GM12864 (cell line): Measurements from ENCODE around the gene AFF1.

Source experiments
- DNase-seq: peaks from one replicate; pipeline ENCODE4 v3.0.0-alpha.2; 2011; ENCODE audit warnings: low read depth
- H3K4me3 ChIP-seq: 2 replicates; pipeline ENCODE4 v1.5.1; 2011; ENCODE audit warnings: mild to moderate bottlenecking, low read depth, low read length, control low read depth
- TF ChIP-seq, protein P1 (sequence below): IDR thresholded peaks from 2 replicates; pipeline ENCODE4 v1.5.1; 2011; ENCODE audit warnings: low read depth, mild to moderate bottlenecking, moderate library complexity, low read length, control low read depth, inconsistent platforms; ENCODE audit errors: missing control alignments

The AFF1 gene

DNA sequence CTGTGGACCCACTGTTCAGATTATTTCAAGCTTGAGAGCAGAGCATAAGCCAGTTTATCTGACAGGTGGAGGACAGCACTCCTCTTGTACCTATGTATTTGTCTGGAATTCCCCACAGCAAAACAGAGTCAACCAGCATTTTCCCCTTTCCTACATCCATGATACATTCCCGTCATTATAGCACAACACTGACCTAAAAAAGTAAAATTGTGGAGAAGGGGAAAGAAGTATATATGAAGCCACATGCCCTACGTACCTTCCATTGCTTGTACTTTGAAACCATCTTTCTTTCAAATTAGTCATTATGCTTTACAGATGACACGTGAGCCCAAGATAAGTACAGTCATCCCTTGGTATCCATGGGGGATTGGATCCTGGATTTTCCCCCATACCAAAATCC is 212.3 kb downstream of the AFF1 start:
- TF ChIP-seq, protein P1, sequence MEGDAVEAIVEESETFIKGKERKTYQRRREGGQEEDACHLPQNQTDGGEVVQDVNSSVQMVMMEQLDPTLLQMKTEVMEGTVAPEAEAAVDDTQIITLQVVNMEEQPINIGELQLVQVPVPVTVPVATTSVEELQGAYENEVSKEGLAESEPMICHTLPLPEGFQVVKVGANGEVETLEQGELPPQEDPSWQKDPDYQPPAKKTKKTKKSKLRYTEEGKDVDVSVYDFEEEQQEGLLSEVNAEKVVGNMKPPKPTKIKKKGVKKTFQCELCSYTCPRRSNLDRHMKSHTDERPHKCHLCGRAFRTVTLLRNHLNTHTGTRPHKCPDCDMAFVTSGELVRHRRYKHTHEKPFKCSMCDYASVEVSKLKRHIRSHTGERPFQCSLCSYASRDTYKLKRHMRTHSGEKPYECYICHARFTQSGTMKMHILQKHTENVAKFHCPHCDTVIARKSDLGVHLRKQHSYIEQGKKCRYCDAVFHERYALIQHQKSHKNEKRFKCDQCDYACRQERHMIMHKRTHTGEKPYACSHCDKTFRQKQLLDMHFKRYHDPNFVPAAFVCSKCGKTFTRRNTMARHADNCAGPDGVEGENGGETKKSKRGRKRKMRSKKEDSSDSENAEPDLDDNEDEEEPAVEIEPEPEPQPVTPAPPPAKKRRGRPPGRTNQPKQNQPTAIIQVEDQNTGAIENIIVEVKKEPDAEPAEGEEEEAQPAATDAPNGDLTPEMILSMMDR: no peak
- no peak for DNase-seq
- H3K4me3 ChIP-seq: no peak overlapping the region

DNA sequence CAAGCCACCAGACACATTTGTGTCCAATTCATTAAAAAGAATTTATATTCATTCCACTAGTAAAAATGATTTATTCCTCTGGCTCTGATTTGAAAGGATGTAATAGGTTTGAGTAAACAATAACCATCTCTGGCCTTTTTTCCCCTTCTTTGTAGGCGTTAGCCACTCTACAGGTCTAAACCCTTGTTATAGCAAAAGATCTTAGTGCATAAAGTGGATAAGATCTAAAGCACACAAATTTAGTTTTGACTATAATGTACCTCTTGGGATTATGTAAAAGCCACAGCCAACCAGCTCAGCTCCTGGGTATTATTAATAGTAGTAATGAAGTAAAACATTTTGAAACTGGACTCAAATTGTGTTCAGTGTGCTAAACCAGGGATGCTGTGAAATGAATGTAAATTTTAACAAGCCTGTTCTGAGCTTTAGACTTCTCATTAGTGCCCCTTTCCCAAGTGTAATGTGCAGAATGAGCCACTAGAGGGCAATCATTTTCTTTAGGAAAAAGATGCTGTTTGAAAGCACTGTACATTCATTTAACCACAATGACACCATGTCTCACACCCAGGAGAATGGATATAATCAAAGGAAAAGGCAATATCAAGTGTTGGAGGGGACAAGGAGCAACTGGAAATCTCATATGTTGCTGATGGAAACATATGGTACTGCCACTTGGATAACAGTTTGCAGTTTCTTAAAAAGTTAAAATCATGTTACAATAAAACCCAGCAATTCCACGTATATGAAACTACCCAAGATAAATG is 215.9 kb downstream of the AFF1 start:
- DNase-seq: peak; percentile 19
- TF ChIP-seq, protein P1: peak; percentile 85

DNA sequence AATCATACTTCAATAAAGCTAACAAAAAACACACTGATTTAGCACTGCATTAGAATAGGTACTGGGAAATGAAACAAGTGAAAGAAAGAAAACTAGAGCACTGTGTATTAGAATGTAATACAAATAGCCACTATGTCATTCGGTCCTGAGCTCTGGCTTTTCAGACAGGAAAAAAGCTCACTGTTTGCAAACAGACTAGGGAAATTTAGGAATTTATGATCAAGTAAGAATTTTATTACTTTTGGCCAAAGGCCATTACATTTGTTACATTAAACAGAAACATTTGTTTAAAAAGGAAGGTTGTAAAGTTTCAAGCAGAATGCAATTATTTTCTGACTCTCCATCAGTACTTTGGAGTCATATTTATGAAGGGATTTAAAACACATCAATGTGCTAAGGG is 216.9 kb downstream of the AFF1 start:
- DNase-seq: no peak
- TF ChIP-seq, protein P1: no peak
- H3K4me3 ChIP-seq: no peak overlapping the region

More for the DNA sequence above, 215.9 kb downstream of the AFF1 start:
- H3K4me3 ChIP-seq: no peak overlapping the region

DNA sequence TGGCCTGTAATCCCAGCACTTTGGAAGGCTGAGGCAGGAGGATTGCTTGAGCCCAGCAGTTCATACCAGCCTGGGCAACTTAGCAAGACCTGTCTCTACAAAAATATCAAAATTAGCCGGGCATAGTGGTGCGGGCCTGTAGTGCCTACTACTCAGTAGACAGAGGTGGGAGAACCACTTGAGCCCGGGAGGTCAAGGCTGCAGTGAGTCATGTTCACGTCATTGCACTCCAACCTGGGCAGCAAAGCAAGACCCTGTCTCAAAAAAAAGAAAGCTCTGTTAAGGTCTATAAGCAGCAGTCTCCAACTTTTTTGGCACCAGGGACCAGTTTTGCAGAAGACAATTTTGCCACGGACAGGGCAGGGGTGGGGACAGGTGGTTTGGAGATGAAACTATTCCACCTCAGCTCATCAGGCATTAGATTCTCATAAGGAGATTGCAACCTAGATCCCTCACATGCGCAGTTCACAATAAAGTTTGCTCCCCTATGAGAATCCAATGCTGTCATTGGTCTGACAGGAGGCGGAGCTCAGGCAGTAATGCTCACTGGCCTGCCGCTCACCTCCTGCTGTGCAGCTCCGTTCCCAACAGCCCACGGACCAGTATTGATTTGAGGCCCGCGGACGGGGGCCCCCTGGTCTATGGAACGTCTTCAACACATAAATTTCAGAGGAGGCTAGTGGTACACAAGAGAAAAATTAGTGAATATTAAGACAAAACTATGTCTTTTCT is 217.7 kb downstream of the AFF1 start:
- no peak for DNase-seq
- TF ChIP-seq, protein P1: no peak
- H3K4me3 ChIP-seq: no peak overlapping the region

DNA sequence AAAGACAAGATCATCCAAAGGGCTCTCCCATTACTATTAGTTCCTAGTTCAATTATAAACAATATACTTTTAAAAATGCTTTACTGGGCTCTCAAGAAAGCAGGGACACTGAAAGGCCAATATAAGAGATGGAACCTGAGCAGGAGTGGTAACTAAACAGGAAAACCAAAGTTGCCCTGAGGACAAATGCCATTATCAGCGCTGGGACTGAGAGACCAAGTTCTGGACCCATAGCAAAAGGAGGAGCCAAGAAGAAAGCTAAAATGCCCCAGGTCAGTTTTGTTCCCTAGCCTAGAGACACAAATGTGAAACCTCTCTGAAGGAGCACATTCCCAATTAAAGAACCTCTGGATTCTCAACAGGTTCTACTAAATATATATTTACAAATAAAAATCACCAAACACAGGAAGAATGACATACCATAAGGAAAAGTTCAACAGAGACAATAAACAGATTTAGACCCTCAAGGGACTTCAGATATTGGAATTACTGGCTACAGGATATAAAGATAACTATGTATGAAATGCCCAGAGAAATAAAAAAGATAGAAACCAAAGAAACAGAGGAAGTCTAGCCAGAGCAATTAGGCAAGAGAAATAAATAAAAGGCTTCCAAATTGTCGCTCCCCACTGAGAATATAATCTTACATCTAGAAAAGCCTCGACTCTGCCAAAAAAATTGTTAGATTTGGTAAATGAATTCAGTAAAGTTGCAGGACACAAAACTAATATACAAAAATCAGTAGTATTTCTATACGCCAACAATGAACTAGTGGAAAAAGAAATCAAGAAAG is 218.5 kb downstream of the AFF1 start:
- TF ChIP-seq, protein P1: no peak
- no peak overlapping the region for H3K4me3 ChIP-seq
- DNase-seq: no peak

DNA sequence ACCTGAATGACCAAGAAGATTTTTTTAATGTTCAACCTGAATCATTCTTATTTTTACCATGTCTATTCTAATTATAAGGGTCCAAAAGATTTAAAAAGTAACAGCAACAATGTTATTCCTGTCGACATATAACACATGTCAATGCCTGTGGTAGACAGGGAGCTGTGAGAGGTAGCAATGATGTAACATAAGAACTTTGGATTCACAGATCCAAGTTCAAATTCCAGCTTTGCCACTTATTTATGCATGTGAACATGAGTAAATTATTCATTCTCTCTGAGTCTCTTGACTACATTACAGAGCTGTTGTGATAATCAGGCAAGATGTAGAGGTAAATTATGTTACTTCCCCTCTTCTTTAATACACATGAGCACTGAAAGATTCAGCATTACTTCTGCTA is 231.1 kb downstream of the AFF1 start:
- no peak for DNase-seq
- H3K4me3 ChIP-seq: no peak overlapping the region
- TF ChIP-seq, protein P1: no peak
